ENCODE data around the gene CDKN2B-AS1.

DNA sequence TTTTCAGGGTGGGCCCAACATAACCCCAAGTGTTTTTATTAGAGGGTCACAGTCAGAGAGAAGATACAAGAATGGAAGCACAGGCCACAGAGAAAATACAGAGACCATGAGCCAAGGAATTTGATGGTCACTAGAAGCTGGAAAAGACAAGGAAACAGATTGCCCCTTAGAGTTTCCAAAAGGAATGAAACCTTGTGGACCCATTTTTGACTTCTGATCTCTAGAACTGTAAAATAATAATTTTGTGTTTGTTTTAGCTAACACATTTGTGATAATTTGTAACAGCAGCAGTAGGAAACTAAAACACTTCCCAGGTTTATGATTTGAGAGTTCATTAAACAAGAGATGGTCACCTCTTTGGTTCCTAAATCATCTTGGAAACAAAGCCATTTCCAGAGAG is 22.2 kb upstream of the CDKN2B-AS1 start:
- TF ChIP-seq, protein P1, sequence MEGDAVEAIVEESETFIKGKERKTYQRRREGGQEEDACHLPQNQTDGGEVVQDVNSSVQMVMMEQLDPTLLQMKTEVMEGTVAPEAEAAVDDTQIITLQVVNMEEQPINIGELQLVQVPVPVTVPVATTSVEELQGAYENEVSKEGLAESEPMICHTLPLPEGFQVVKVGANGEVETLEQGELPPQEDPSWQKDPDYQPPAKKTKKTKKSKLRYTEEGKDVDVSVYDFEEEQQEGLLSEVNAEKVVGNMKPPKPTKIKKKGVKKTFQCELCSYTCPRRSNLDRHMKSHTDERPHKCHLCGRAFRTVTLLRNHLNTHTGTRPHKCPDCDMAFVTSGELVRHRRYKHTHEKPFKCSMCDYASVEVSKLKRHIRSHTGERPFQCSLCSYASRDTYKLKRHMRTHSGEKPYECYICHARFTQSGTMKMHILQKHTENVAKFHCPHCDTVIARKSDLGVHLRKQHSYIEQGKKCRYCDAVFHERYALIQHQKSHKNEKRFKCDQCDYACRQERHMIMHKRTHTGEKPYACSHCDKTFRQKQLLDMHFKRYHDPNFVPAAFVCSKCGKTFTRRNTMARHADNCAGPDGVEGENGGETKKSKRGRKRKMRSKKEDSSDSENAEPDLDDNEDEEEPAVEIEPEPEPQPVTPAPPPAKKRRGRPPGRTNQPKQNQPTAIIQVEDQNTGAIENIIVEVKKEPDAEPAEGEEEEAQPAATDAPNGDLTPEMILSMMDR (IDR thresholded peaks at IDR 0.05): no peak
- TF ChIP-seq POLR2A (IDR thresholded peaks at IDR 0.05): no peak
